Bone marrow (tissue), 2 donors: ENCODE data around the gene MASTL.
"Not testable (repeated sequence)": the region's sequence is repeated elsewhere in the genome, so short reads cannot be mapped to it uniquely, and the experiment has no call there.

ENCODE experiments used
- DNase-seq, 2 donors: peaks; one replicate each; lab custom pipeline; 2025; lab: John Stamatoyannopoulos, UW

Gene MASTL

DNA sequence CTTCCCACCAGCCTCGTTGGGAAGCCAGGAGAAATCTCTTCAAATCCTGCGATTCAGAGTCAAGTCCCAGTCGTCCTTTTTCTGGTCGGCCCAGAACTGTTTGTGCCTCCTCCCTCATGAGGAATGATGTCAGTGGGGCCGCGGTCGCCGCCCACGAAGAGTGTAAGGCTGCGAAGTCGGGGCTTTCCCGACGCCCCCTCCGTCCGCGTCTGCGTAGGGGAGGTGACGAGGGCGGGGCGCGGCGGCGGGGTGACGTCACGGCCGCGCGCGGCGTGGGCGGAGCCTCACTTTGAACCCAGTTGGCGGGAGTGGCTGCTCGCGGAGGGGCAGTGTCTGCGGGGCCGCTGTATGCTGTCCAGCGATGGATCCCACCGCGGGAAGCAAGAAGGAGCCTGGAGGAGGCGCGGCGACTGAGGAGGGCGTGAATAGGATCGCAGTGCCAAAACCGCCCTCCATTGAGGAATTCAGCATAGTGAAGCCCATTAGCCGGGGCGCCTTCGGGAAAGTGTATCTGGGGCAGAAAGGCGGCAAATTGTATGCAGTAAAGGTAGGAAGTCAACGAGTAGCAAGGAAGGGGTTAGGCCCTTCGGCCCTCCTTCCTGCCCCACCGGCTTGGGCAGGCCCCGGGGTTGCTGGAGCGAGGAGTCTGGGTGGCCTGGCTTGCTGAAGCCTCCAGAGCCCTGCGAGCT is at the start of gene MASTL:
MASTL (plus strand) TSS at position 287 of the 689 bp plus-strand sequence; CDS start at position 362, 75 bp downstream.
- peak; percentile 80 to 84 for DNase-seq

DNA sequence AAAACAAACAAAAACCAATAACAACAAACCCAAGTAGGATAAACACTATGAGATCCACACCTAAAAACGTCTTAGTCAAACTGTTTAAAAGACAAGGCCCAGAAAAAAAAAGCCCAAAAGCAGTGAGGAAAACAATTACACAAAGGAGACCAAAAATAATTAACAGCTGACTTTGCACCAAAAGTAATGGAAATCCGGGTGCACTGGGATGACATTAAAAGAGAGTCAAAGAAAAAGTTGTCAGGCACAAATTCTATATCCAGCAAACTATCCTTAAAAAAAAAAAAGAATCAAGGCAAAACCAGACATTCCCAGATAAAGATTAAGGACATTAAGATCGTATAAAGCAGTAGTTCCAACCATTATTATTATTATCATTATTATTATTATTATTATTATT is 47.0 kb upstream of the MASTL start:
- no peak for DNase-seq

DNA sequence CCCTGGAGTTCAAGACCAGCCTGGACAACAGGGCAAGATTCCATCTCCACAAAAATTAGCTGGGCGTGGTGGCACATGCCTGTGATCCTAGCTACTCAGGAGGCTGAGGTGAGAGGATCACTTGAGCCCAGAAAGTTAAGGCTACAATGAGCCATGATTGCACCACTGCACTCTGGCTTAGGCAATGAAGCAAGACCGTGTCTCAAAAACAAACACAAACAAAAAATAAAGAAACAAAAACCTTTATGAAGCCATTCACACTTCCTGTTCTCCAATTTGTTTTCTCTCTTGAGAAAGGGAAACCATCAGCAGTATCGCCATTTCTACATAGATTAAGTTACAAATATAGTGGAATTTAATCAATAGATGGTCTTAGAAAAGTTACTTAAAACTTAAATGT is 20.8 kb upstream of the MASTL start:
- DNase-seq: no peak

DNA sequence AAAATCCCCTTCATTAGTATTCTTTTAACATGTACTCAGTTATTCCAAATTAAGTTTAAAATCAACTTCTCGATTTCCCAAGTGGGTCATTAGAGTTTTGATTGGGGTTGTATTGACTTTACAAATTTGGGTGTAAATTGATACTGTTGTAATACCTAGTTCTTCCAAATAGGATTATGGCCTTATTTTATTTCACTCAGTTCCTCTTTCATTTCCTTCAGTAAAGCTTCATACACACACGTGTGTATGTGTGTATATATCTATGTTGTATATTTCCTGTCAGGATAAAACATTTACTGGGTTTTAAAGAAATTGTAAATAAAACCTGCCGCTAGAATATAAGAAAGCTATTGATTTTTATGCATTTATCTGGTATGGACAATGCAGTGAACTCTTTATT is 16.9 kb upstream of the MASTL start:
- DNase-seq: no peak

DNA sequence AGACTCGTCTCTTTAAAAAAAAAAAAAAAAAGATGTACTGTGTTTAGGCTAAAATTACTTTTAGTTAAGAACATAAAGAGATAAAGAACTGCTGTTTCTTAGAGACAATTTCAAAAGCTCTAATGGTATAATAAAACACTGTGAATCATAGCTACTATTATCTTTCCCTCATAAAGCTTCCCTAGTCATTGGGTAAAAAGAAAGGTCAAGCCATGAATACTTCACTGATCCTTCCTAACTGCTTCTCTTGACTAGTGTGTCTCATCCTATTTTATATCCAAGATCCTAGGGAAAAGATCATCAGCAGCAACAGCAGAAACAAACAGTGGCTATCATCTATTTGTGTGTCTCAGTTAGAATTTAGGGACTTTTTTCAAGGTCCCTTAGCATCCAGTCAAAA is 11.5 kb upstream of the MASTL start:
- no peak for DNase-seq

DNA sequence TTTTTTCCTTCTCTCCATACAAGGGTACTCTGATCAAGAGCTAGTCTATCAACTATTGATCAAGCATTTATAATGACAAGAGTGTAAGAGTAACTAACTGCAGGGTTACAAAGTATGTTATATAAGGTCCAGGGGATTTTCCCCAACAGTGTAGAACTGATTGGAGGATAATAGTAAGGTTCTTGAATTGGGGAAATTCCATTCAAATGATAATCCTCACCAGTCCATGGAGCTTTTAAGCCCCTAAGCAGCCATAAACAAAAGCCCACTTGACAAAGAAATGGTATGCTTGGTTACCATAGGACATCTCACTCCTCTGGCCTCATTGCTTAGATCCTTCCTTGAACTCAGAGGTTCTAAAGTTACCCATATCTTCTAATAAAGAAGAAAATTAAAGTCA is 9.2 kb upstream of the MASTL start:
- DNase-seq: no peak

DNA sequence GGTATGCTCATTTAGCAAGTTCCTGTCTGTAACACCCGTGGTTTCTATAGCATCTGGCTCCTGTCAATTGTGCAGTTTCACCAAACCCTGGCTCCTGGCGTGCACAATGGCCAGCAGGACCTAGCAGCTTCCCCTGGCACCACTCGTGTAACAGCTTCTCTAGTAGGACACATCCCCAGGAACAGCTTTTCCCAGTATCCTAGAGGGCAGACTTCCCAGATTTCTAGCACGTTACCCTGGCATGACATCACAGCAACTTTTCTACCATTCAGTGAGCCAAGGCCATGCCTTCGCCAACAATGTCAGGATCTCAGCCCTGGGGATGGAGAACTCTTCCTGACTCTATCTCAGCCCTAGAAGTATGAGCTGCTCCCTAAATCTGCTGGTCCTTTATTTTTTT is 7.5 kb upstream of the MASTL start:
- DNase-seq: no peak

DNA sequence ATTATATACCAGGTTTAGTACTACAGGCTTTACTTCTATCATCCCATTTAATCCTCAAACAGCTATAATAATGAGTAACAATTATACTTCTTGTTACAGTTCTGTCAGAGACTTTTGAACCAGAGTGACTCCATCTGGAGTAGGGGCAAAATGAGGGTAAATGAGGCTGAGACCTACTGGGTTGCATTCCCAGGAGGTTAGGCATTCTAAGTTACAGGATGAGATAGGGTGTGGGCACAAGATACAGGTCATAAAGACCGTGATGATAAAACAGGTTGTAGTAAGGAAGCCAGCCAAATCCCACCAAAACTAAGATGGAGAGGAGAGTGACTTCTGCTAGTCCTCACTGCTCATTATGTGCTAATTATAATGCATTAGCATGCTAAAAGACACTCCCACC is 4.9 kb upstream of the MASTL start:
- no peak for DNase-seq

DNA sequence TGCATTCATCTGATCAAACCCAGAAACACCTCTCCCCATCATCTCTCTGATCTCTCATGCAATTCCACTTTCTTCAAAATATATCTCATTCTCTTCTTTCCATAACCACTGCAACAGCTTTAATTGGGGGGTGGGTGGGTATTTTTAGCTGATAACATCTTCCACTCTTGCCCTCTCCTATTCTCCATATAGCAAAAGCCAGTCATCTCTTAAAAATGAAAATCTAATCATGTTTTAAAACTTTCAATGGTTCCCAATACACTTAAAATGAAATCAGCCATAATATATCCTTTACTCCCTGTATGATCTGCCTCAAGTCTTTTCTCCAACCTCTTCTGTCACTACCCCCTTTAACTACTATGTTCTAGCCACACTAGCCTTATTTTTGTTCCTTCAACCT is 2.5 kb upstream of the MASTL start:
- no peak for DNase-seq

DNA sequence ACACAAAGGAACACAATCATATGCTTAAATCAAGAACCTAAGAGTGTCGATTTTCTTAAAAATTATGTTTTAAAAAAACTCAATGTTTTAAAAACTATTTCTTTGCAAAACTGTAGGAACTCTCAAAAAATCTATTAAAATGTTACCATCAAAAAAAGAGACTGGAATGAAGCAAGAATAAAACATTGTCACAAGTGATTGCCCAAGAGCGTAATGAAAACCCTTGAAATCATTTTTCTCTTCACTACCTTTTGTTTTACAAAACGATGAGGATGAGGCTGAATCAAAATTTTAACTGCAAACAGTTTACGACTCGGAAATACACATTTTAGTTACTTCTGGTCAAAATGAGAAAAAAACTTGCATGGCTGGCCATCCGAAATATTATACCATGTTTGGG is 1.8 kb upstream of the MASTL start:
- no peak for DNase-seq

DNA sequence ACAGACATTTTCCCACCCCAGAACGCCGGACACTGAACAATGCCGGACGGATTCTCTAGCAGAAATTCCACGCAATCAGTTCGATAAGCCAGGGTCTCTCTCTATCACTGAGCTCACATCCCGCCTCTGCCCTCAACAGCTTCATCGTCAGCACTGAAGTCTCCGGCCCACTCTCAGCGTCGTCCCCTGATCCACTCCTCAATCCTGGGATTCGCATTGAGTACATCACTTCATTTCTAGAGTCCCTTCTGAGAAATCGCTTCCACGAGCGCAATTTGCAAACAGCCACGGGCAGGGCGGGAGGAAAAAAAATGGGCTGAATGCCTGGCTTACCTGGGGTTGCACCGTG is 1.3 kb upstream of the MASTL start:
- DNase-seq: no peak

DNA sequence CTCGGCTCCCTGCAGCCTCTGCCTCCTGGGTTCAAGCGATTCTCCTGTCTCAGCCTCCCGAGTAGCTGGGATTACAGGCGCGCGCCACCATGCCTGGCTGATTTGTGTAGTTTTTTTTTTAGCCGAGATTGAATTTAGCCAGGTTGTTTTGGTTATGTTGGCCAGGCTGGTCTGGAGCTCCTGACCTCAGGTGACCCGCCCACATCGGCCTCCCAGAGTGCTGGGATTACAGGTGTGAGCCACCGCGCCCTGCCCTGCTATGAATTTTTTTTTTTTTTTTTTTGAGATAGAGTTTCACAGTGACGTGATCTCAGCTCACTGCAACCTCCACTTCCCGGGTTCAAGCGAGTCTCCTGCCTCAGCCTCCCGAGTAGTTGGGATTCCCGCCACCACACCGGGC is 1.4 kb downstream of the MASTL start:
- not testable (repeated sequence) for DNase-seq

DNA sequence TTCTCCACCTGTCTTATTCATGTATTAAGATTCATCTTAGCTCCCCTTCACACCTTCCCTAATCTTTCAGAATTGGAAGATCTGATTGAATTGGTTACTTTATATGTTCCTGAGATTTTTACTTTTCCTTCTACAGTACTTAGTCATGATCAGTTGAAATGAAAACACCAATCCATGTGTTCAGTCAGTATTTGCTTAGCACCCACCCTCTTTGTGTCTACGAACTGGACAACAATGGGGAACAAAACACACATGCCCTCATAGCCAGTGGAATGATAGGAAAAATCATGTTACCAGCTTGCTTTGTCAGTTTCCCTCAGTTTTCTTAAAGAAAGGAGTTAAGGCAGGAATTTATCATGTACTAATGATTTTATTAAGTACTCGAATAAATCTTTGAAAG is 2.0 kb downstream of the MASTL start:
- no peak for DNase-seq

DNA sequence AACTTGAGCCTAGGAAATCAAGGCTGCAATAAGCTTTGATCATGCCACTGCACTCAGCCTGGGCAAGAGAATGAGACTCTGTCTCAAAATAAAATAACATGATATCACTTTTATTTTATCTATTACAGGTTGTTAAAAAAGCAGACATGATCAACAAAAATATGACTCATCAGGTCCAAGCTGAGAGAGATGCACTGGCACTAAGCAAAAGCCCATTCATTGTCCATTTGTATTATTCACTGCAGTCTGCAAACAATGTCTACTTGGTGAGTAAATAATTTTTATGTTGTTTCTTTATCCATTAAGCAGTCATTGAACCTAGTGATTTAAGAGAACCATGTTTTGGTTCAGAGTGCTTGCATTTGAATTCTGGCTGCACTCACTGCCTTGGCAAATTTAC is 3.3 kb downstream of the MASTL start:
- no peak for DNase-seq

DNA sequence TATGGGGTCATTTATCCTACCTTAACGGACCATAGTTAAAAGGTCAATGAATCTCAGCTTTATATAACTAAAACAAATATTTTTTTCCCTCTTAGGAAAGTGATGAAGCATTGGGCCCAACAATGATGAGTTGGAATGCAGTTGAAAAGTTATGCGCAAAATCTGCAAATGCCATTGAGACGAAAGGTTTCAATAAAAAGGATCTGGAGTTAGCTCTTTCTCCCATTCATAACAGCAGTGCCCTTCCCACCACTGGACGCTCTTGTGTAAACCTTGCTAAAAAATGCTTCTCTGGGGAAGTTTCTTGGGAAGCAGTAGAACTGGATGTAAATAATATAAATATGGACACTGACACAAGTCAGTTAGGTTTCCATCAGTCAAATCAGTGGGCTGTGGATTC is 14.7 kb downstream of the MASTL start:
- no peak for DNase-seq

DNA sequence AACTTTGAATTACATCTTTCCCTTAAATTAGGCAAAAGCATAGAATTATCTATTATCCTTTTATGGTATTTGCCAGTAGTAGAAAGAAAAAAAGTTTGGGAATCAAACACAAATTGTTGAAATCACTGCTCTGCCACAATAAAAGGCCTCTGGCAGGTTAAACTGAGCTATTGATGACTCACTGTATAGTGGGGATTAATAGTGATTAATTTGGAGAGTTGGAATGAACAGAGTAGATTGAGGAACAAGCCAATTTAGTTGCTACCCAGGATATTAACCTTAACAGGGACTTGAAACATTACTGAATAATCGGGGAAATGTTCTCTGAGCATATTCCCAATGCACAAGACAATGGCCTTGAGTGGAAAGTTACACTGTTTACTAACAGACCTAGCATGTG is 33.1 kb downstream of the MASTL start:
- DNase-seq: no peak

DNA sequence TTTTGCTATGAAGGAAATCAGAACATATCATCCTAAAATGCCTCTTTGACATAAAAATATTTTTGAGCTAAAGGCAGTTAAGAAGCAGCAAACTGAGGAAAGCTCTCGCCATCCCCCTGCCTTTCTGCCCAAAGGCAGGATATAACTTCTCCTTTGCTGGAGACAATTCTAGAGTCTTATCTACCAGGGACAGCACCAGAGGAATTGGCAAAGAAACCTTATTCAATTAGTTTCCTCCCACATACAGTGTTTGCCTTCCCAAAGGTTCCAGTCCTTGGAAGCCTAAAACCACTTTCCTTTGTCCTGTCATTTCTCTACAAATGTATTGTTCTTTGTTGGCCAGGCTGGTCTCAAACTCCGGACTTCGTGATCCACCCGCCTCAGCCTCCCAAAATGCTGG is 33.7 kb downstream of the MASTL start:
- no peak for DNase-seq

DNA sequence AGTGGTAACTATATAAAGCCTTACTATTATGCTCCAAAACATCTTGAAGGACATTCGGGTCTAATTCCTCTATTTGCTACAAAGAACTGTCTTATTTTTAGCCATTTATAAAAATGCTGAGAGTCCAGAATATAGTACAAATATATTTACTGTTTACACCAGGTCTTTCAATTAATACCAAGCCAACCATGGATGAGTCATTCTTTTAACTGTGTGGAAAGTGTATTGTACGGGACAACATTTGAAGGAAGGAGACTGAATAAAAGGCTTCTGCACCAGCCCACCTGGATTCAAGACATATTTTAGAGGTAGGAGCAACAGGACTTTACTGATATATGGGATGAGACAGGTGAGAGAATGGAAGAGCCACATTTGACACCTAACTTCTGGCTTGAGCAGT is 35.4 kb downstream of the MASTL start:
- no peak for DNase-seq

DNA sequence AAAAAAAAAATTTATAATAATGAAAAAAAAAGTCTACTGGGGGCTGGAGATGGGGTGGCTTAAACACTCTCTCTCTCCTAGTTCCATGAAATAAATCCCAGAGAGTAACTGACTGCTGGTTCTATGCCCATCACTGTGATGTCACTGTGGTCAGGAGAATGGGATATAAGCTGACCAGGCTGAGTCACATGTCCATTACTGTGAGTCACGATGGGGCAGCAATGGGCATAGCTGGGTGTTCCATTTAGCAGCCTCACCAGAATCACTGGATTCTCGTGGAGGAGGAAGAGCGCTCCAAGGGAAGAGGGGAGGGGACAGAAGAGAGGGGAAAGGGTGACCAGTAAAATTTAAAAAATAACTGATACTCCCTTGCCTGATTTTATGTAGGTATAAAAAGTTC is 37.1 kb downstream of the MASTL start:
- DNase-seq: no peak

DNA sequence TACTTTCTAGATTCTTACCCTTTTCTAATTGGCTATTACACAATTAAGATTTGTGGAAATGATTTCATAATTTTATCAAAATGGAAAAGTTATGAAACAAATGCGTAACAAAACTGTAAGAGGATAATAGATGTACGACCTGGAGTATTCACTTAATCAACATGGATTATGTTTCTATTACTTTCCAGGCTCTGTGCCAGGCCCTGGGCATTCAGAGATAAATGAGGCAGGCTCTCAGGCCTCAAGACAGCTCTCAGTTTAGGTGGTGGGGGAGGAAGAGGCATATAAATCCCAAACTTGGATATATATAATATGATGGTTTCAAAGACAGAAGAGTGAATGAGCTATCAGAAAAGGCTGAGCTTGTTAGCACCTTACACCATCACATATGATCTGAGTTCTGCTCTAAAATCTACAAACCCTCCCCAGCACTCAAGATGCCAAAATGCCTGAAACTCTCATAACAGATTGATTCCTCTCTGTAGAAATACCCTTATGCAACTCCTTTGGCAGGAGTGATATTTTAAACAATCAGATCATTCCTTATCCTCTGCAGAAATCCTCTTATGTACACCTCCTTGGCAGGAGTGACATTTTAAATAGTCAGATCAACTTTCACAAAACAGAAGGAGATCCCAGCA is 42.9 kb downstream of the MASTL start:
- DNase-seq: no peak

DNA sequence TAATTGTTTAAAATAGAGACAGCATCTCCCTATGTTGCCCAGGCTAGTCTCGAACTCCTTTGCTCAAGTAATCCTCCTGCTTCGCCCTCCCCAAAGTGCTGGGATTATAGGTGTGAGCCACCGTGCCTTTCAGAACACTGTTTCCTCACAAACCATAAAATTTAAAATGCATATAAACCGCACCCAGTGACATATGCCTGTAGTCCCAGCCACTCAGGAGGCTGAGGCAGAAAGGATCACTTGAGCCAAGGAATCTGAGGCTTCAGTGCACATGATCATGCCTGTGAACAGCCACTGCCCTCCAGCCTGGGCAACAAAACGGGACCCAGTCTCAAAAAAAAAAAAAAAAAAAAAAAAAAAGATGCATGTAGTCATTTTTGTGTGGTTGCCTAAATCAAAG is 48.7 kb downstream of the MASTL start:
- no peak for DNase-seq

DNA sequence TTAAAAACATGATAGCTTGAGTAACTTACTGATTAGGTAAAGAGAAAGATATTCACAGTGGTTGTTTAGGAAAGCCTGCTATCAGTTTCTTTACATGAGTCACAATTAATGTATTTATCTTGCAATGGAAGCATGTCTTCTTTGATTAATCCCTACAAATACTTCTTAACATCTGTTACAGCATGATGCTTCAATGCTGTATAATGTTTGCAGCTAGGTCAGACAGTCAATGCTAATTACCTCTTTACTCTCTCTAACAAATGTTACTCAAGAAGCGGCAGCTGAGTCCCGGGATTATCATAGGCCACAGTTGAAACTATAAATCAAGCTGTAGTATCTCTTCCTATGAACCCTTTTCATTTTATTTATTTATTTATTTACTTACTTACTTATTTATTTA is 52.2 kb downstream of the MASTL start:
- no peak for DNase-seq

DNA sequence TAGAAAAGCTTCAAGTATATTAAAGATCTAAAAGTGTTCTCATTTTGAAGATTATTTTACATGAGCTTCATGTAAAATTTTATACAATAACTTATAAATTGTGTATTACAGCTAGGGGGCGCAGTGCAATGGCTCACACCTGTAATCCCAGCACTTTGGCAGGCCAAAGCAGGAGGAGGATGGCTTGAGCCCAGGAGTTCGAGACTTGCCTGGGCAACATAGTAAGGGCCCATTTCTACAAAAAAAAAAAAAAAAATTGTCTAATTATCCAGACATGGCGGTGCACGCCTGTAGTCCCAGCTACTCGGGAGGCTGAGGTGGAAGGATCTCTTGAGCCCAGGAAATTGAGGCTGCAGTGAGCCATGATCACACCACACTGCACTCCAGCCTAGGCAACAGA is 68.8 kb downstream of the MASTL start:
- peak; percentile 1 to 18 for DNase-seq

DNA sequence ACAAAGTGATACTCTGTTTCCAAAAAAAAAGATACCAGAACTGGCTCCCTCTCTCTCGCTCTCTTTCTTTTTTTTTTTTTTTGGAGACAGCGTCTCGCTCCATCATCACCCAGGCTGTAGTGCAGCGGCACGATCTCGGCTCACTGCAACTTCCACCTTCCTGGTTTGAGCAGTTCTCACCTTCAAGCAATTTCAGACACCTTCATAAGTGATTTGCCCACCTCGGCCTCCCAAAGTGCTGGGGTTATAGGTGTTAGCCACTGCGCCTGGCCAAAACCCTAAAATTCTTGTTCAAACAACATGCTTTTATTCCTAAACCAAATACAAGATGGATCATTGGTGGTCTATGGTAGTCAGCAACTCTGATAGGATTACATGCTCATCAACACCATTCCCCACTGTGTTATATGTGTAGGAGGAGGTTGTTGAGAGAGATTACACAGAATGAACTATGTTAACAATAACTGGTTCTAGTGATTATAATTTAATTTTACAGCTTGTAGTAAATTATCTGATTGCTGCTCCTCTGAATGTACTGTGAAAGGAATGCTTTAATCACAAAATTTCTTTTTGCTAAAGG is 69.9 kb downstream of the MASTL start:
- no peak for DNase-seq
